ENCODE results near the gene RAB11B.
"Not testable (repeated sequence)": the region's sequence is repeated elsewhere in the genome, so short reads cannot be mapped to it uniquely, and the experiment has no call there.

The RAB11B gene

DNA sequence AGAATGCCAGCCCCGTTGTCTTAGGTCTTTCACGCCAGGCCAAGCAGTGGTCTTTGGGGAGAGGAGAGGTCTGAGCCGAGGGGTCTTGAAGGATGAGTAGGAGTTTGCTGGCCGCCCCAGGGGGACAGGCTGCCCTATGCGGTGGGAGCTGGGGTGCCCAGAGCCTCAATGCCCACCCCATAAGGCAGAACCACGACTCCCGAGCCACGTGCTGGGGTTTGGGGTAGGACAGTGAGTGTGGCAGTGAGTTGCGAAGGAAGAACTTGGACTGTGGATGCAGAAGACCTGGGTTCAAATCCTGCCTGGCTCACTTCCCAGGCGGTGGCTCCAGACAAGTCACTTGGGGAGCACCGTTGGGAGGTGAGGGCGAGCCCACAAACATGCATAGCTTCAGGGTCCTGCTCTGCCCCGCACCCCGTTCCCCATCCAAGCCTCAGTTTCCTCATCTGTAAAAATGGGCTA lies 5.5 kb downstream of the RAB11B start:
- no peak for DNase-seq

DNA sequence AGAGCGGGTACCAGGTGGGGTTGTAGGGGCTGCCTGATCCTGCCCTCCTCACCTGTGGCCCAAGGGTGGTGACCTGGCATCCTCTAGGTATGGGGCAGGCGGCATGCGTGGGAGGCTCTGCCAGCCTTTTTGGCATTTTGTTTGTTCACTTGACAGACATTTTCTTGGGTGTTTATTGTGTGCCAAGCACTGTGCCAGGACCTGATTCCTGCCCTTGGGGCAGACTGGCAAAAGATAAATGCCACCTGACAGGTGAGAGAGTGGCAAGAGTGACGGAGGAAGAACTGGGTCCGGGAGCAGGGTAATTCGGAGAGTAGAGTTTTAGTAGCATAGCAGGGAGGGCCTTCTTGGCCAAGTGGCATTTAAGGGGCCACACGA lies 6.0 kb downstream of the RAB11B start:
- DNase-seq: no peak

DNA sequence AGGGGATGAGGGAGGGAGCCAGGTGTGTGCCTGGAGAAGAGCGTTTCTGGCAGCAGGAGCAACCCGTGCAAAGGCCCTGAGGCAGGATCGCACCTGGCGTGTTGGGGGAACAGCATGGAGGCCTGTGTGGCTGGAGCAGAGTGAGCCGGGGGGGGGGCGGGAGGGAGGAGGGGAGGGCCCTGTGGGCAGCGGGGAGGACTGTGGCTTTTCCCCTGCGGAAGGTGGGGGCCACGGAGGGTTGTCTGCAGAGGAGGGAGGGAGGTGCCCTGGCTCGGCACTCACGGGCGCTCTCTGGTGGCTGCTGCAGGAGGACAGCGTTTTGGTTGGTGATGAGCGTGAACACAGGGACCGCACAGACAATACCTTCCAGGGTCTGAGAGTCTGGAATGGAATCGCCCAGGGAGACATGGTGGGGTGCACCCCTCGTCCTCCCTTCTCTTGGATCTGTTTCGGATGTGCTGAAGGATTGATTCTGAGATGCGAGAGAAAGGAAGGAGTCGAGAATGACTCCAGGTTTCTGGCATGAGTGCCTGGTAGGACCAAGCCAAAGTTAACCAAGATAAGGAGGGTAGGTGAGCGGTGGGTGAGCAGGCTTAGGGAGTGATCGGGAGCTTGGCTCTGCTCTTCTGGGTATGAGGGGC lies 6.5 kb downstream of the RAB11B start:
- peak; percentile 63 for DNase-seq

DNA sequence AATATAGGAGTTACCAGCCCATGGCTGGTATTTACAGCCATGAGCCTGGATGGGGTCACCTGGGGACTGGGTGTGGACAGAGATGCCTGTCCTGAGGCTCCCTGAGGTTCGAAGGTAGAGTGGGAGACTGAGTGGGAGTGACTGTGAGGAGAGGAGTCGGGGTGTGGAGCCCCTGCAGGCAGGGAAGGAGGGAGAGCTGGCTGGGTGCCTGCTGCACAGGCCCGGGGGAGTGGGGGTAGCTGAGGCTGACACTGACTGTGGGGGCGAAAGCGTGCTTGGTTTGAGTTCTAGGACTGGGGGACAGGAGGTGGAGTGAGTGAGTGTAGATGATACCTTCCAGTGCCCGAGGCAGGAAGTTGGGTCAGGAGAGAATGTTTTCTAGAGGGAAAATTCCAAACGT lies 7.1 kb downstream of the RAB11B start:
- DNase-seq: no peak

DNA sequence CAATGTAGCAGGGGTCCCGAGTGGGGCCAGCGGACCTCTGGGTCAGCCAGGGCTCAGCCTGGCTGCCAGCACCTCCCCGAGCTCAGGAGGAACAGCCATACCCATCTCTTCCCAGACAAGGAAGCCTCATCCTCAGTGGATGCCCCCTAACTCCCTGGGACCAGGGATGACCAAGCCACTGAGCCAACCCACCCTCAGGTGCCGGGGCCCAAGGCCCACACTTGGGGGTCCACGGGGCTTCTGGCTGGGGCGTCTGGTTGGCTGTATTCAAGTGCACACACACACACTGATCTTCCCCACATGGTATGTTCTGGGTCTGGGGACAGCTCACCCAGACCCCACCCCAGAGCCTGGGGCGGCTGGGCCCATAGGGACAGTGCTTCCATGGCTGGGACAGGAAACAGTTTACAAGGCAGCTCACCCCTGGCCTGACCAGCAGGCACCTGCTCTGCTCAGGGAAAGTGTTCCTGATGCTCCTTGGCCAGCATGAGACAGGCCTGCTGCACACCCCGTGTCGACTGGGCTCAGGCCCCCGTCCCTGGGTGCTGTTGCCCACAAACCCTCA lies 7.7 kb downstream of the RAB11B start:
- no peak for DNase-seq

DNA sequence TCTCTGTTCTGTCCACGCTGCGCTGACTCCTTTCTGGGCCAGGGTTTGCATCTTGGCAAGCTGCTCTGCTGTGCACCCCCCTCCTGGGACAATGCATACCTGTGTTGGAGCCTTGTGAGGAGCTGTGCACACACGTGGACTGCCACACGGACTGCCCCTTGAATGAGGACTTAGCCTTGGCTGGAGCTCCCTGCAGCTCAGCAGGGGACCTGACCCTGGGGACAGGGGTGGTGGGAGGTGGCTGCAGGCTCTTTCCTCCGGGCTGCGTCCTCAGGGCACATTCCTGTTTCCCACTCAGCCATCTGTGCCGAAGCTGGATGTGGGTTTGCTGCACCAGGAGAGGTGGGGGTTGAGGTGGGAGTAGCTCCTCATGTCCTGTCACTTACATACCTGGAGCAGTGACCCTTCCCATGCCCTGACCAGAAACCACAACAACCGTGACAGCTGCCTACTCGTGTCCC lies 8.2 kb downstream of the RAB11B start:
- DNase-seq: no peak

DNA sequence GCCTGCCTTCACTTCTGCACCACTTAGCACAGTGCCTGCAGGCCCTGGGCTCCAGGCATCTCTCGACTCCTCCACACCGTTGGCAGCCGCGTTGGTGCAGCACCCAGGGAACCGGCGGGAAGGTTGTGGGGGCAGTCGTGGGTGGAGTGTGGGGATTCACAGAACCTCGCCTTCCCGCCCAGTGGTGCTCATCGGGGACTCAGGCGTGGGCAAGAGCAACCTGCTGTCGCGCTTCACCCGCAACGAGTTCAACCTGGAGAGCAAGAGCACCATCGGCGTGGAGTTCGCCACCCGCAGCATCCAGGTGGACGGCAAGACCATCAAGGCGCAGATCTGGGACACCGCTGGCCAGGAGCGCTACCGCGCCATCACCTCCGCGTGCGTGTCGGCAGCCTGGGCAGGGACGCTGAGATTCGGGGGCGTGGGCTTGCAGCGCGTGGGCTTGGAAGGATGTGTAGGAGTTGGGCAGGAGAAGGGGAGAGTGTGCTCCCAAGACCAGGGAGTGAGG lies 9.6 kb downstream of the RAB11B start:
- DNase-seq: no peak

DNA sequence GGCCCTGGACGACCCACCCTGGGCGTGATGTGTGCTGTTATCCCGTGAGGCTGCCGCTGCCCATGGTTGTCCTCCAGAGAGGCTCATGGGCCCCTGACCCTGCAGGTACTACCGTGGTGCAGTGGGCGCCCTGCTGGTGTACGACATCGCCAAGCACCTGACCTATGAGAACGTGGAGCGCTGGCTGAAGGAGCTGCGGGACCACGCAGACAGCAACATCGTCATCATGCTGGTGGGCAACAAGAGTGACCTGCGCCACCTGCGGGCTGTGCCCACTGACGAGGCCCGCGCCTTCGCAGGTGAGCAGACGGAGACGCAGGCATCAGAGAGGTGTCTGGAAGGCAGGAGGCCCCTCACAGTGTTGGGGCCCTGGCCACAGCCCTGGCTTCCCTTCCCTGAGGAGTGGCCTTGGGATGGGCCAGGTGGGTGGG lies 11.8 kb downstream of the RAB11B start:
- no peak for DNase-seq

DNA sequence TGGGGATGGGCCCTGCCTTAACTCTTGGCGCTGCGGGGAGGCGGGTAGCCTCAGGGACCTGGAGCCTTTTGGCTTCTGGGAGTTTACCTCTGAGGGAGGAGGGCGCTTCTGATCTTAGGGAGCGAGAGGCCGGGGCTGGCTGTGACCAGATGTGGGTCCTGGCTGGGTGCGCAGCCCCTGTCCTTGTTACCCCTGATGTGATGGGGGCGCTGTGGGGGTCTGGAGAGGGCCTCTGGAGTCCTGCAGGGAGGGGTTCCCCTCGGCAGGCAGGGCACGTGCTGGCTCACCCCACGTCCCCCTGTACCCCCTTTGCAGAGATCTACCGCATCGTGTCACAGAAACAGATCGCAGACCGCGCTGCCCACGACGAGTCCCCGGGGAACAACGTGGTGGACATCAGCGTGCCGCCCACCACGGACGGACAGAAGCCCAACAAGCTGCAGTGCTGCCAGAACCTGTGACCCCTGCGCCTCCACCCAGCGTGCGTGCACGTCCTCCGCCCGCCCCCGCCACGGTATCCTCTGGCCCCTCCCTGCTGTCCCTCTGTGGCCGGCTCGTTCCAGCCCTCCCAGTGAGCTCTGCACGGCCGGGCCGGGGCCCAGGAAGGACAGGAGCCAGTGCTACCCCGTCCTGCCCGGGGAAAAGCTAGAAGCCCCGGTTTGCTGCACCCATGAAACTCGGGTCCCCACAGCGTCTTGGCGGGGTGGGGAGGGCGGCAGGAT lies 13.1 kb downstream of the RAB11B start:
- DNase-seq: no peak

DNA sequence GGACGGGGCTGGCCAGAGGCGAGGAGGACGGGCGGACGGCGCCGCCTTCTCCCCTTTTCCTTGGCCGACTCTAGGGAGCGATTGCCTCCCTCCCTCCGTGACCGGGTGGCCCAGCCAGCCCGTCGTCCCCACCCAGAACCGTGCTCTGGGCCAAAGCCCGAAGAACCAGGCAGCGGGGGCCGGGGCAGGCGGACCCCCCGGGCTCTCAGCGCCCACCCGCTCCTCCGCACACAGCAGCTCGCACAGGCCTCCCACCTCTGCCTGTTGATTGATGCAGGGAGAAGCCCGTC lies 13.6 kb downstream of the RAB11B start:
- no peak for DNase-seq

DNA sequence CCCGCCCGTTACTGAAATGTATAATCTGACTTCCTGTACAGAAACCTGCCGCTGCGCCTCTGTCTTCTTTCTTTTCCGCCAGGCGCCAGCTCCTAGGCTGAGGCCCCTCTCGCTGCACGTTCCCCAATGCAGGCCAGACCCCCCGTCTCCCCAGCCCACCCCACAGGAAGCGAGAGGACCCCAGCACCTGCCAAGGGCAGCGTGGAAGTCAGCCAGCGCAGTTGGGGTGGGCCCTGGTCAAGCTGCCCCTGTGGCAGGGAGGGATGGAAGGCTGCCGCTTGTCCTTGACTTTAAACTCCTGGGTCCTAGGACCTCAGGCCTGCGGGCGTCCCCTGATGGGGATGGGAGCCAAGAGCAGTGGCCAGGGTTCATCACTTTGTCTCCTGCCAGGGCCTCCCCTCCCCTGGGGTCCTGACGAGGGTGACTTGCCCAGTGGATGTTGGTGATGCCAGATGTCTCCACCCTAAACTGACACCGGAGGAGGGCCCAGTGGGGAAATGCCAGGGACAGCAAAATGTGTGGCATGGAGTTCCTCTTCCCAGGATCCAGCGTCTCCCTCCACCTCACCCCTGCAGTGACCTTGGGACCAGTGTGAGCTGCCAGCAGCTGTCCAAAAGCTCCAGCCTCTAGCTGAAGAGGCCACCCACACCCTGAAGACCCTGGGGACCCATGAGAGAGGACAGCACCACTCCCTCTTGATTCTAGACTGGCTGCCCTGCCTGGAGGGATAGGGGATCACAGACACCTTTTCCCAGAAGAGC lies 14.4 kb downstream of the RAB11B start:
- DNase-seq: no peak

DNA sequence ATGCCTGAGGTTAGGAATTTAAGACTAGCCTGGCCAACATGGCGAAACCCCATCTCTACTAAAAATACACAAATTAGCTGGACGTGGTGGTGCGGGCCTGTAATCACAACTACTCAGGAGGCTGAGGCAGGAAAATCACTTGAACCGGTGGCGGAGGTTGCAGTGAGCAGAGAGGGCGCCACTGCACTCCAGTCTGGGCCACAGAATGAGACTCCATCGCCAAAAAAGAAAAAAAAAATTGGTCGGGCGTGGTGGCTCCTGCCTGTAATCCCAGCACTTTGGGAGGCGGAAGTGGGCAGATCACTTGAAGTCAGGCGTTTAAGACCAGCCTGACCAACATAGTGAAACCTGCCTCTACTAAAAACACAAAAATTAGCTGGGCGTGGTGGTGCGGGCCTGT lies 20.6 kb downstream of the RAB11B start:
- not testable (repeated sequence) for DNase-seq

DNA sequence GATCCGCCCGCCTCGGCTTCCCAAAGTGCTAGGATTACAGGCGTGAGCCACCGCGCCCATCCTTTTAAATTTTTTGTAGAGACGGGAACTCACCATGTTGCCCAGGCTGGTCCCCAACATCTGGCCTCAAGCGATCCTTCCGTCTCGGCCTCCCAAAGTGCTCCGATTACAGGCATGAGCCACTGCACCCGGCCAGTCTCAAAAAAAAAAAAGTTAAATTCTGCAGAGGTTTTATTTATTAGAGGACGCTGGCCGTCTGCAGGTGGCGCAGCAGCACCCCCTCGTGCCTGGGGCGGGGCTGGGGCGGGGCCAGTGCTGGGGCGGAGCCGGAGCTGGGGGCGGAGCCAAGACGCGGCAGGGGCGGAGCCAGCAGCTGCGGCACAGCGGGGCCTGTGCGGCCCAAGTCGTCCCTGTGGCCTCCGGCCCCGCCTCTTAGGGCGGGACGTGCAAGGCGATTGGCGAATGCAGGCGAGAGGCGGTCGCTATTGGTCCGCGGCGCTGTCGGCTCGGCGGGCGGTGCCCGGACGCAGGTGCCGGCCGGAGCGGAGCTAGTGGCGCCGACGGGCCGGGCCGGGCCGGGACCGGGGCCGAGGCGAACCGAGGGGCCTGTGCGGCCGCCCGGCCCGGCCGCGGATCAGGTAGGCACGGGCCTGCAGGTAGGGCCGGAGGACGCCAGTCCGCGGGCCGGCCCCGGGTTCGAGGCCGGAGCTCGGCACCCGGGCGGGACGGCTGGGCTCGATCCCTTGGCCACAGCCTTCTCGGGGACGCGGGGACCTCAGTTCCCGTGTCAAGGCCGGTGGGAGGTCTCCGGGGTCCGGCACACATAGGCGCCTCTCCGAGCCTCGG lies 22.8 kb downstream of the RAB11B start, which contains the start of gene MARCHF2:
Gene MARCHF2 (plus strand): TSS at position 523 of the 846 bp plus-strand sequence. CDS start 8,536 bp downstream, outside the sequence.
- DNase-seq: peak; percentile 94

DNA sequence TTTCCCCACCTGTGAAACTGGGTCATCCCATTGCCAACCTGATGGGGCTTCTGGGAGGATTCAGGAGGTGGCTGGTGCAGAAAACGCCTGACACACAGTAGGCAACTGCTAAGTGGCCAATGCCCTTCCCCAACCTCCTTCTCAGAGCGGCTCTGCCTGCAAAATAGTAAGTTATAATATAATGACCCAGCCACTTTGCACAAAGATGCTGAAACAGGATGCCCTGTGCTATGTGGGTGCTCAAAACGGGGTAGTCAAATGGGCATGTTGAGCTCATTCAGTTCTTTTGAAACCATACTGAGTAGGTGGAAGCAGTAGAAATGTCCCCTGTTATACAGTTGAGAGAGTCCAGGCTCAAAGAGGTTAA lies 23.5 kb downstream of the RAB11B start:
- no peak for DNase-seq

DNA sequence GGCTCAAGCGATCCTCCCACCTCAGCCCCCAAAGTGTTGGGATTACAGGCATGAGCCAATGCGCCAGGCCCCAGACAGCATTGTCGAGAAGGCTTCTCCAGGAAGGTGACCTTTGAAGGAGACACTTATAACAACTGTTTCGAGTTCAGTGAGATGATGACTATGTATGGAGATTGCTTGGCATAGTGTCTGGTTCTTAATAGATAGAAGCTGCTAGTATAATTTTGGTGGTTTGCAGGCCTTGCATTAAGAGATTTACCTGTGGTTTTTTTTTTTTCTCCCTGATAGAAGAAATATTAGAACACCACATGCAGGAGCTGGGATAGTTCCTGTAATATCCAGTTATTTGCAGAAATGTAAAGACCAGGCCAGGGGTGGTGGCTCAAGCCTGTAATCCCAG lies 26.6 kb downstream of the RAB11B start:
- DNase-seq: no peak

DNA sequence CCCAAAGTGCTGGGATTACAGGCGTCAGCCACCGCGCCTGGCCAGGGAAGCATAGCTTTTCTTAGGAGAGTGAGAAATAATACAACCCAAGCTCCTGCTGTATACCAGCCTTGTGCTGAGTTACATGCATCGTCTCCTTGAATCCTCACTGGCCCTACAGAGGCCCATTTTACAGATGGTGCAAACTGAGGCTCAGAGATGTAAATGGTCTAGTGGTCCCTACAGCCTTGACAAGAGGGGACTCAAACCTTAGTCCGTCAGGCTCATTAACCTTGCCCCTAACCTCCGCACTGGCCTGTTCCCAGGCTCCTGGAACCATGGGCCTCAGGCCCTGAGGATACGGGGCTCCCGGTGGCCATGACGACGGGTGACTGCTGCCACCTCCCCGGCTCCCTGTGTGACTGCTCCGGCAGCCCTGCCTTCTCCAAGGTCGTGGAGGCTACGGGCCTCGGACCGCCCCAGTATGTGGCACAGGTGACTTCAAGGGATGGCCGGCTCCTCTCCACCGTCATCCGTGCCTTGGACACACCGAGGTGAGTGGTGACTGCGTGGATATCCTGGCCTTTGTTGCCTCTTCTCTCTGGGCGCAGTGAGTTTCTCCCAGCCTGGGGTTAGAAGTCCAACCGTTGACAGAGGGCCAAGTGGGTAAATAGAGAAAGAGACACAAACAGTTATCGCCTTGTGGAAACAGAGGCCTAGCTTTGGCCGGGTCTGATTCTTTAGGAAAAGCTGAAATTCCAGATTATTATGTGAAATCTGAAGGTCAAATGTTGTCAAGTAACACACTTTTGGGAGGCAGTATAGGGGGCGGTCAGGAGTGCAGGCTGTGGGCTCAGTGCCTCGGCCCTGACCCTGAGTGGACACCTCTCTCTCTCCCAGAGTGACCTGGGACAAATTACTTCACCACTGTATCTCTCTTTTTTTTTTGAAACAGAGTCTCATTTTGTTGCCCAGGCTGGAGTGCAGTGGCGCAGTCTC lies 31.6 kb downstream of the RAB11B start:
- DNase-seq: no peak

DNA sequence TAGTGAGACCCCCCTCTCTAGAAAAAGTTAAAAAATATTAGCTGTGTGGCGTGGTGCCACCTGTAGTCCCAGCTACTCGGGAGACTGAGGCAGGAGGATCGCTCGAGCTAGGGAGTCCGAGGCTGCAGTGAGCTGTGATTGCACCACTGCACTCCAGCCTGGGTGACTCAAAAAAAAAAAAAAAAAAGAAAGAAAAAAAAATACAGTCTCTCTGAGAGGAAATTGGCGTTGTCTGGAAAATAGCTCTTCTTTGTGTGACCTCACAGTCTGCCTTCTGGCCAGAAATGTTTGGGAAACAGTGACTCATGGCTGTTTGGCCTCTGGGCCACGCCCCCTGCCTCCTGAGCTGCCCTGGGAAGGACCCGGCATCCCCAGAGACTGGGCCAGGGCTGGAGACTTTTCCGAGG lies 33.7 kb downstream of the RAB11B start:
- DNase-seq: peak; percentile 99

DNA sequence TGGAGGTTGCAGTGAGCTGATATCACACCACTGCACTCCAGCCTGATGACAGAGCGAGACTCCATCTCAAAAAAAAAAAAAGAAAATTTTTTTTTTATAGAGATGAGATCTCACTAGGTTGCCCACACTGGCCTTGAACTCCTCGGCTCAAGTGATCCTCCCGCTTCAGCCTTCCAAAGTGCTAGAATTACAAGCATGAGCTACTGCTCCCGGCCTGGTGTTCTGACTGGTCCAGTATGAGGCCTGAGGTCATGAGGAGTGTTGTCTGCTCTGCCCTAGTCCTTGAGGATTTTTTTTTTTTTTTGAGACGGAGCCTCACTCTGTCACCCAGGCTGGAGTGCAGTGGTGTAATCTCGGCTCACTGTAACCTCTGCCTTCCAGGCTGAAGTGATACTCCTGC lies 35.2 kb downstream of the RAB11B start:
- not testable (repeated sequence) for DNase-seq

DNA sequence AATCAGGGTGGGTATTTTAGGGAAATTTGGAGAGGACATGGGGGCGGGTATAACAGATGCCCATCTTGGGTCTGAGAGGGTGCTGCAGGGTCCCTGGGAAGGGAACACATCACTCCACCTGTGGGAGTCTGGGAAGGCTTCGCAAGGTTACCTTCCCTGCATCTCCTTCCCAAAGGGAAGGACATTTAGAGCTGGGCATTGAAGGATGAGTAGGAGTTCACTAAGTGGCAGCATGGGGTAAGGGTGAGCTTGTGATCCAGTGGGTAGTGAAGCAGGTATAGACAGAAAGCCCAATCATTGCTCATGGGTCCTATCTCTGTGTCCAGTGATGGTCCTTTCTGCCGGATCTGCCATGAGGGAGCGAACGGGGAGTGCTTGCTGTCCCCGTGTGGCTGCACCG lies 36.1 kb downstream of the RAB11B start:
- no peak for DNase-seq

DNA sequence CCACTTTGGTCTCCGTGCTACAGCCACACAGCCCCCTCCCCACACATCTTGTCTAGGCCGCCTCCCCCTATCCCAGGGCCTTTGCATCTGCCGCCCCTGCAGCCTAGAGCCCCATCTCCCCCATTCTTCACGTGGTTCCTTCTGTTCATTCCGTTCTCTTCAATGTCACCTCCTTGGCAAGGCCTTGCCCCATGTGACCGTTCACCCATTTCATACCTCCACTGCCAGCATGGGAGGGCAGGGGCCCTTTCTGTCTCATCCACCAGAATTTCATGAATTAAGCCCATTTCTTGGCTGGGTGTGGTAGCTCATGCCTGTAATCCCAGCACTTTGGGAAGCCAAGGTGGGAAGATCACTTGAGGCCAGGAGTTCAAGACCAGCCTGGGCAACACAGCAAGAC lies 38.9 kb downstream of the RAB11B start:
- no peak for DNase-seq

DNA sequence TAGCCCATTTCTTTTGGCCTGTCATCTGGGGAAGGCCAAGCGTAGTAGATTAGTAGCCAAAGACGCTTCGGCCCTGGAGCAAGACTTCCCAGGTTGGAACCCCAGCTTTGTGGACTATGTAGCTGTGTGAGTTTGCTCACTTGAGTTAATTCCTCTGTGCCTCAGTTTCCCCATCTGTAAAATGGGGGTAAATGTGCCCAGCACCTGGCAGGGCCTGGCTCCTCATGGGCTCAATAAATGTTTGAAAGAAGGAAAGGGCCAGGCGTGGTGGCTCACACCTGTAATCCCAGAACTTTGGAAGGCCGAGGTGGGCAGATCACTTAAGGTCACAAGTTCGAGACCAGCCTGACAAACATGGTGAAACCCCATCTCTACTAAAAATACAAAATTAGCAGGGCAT lies 39.7 kb downstream of the RAB11B start:
- DNase-seq: no peak
